A549 (cell line): ENCODE results near the gene ACTR1A. TPM values are rescaled to one million over a fixed set of nuclear protein-coding genes. Genes with fewer than 3 reads are reported as not detected.

Experiments
- ATAC-seq, 2 experiments: fragments of 200-7000 bp in 1 of 2; fragments of >200 bp in 1 of 2; cut with Nextera tagmentation in 1 of 2; cut with Tn5 transposase in 1 of 2; 3 replicates each; pipeline versions ENCODE4 v1.8.0 to v1.9.1; 2018 to 2020; ENCODE audit warnings: mild to moderate bottlenecking in 1 of 2, moderate library complexity in 1 of 2
- CTCF ChIA-PET: fragments of 300-600 bp; sonication (Branson Sonifier 250); formaldehyde crosslinking; extraction: SDS; loops from one replicate; lab custom pipeline; 2021; ENCODE audit warnings: antibody characterized with exemption, inconsistent platforms; lab: Yijun Ruan, JAX
- POLR2A ChIA-PET: fragments of 350-600 bp; formaldehyde crosslinking; extraction: SDS; loops from one replicate; lab custom pipeline; 2021; ENCODE audit warnings: antibody characterized with exemption, inconsistent platforms; lab: Yijun Ruan, JAX
- DNase-seq, 2 experiments: peaks; one replicate each; pipeline versions ENCODE4 v3.0.0 to v3.0.0-alpha.2; 2011 to 2016; ENCODE audit warnings: low read depth in 1 of 2, low spot score in 1 of 2
- FAIRE-seq: peaks from 2 replicates; lab custom pipeline; 2011; peaks lifted over from hg19 to GRCh38; lab: Jason Lieb, UNC
- H3K27ac ChIP-seq, 2 experiments: fragments of >200 bp; sonication (Bioruptor Twin); formaldehyde crosslinking; 3 replicates each; pipeline ENCODE4 v1.5.1; 2016 to 2017
- H3K4me1 ChIP-seq: fragments of >200 bp; sonication (Bioruptor Twin); formaldehyde crosslinking; 3 replicates; pipeline ENCODE4 v1.6.1; 2016
- H3K4me2 ChIP-seq: fragments of >200 bp; sonication (Bioruptor Twin); formaldehyde crosslinking; 3 replicates; pipeline ENCODE4 v1.6.1; 2016
- H3K4me3 ChIP-seq: fragments of >200 bp; sonication (Bioruptor Twin); formaldehyde crosslinking; 3 replicates; pipeline ENCODE4 v1.5.1; 2016
- H3K9me3 ChIP-seq: fragments of >200 bp; sonication (Bioruptor Twin); formaldehyde crosslinking; 3 replicates; pipeline ENCODE4 v1.6.1; 2016
- ATOH8 ChIP-seq: fragments of 250-450 bp; sonication (Bioruptor Pico); IDR thresholded peaks from 2 replicates; pipeline ENCODE4 v1.5.0; 2020; ENCODE audit warnings: low read depth, mild to moderate bottlenecking, moderate library complexity
- BHLHE40 ChIP-seq: IDR thresholded peaks from 2 replicates; pipeline ENCODE4 v1.6.1; 2012; ENCODE audit warnings: low read depth, low read length, inconsistent platforms
- CEBPB ChIP-seq, 2 experiments: fragments of >200 bp in 1 of 2; sonication (Bioruptor Twin) in 1 of 2; formaldehyde crosslinking in 1 of 2; IDR thresholded peaks; 2 replicates each; pipeline ENCODE4 v1.6.1; 2012 to 2016
- CHD4 ChIP-seq: fragments of 200-600 bp; sonication (generic); IDR thresholded peaks from 2 replicates; pipeline ENCODE4 v1.6.1; 2016; ENCODE audit warnings: antibody characterized with exemption, mild to moderate bottlenecking, borderline replicate concordance
- EHMT2 ChIP-seq: fragments of 200-600 bp; sonication (generic); IDR thresholded peaks from 2 replicates; pipeline ENCODE4 v1.6.1; 2016; ENCODE audit warnings: antibody characterized with exemption, low read depth, mild to moderate bottlenecking, moderate library complexity
- HOXB5 ChIP-seq: fragments of 250-450 bp; sonication (Bioruptor Pico); IDR thresholded peaks from 2 replicates; pipeline ENCODE4 v1.5.0; 2020; ENCODE audit warnings: mild to moderate bottlenecking, moderate library complexity
- KDM1A ChIP-seq: fragments of 200-600 bp; sonication (generic); IDR thresholded peaks from 2 replicates; pipeline ENCODE4 v1.6.1; 2016; ENCODE audit warnings: low read depth, mild to moderate bottlenecking
- MAFK ChIP-seq: fragments of 450-650 bp; IDR thresholded peaks from 2 replicates; pipeline ENCODE4 v1.6.1; 2014; ENCODE audit not compliant: partially characterized antibody
- MYC ChIP-seq: IDR thresholded peaks from 2 replicates; pipeline ENCODE4 v1.6.1; 2012; ENCODE audit warnings: mild to moderate bottlenecking, inconsistent platforms, low read length, improper control_type of control experiment, borderline replicate concordance
- NPAS2 ChIP-seq: fragments of 250-450 bp; sonication (Bioruptor Pico); IDR thresholded peaks from 2 replicates; pipeline ENCODE4 v1.8.0; 2022; ENCODE audit warnings: mild to moderate bottlenecking, moderate library complexity, borderline replicate concordance
- PHF8 ChIP-seq: fragments of 200-600 bp; sonication (generic); IDR thresholded peaks from 2 replicates; pipeline ENCODE4 v1.6.1; 2016; ENCODE audit warnings: low read depth, mild to moderate bottlenecking, antibody characterized with exemption, moderate library complexity, borderline replicate concordance
- POLR2A ChIP-seq: IDR thresholded peaks from 2 replicates; pipeline ENCODE4 v1.6.1; 2012; ENCODE audit warnings: mild to moderate bottlenecking, low read length
- RAD21 ChIP-seq, 2 experiments: fragments of >200 bp in 1 of 2; sonication (Bioruptor Twin) in 1 of 2; formaldehyde crosslinking in 1 of 2; IDR thresholded peaks in 1 of 2; conservative IDR thresholded peaks in 1 of 2; 2 replicates in 1 of 2; 3 replicates in 1 of 2; pipeline ENCODE4 v1.6.1; 2012 to 2018; ENCODE audit warnings: inconsistent platforms in 1 of 2
- RCOR1 ChIP-seq: fragments of 150-350 bp; IDR thresholded peaks from 2 replicates; pipeline ENCODE4 v1.6.1; 2014; ENCODE audit warnings: antibody characterized with exemption, low read length, low read depth
- RNF2 ChIP-seq: fragments of 200-600 bp; sonication (generic); IDR thresholded peaks from 2 replicates; pipeline ENCODE4 v1.6.1; 2016; ENCODE audit warnings: low read depth, mild to moderate bottlenecking, antibody characterized with exemption, moderate library complexity, borderline replicate concordance
- TP53 ChIP-seq: fragments of 250-450 bp; sonication (Bioruptor Pico); IDR thresholded peaks from 2 replicates; pipeline ENCODE4 v1.5.0; 2021; ENCODE audit warnings: mild to moderate bottlenecking, moderate library complexity
- USF2 ChIP-seq: fragments of 450-650 bp; IDR thresholded peaks from 2 replicates; pipeline ENCODE4 v1.6.1; 2014; ENCODE audit warnings: antibody characterized with exemption
- ZFP36 ChIP-seq: fragments of 450-650 bp; IDR thresholded peaks from 2 replicates; pipeline ENCODE4 v1.6.1; 2014; ENCODE audit warnings: borderline replicate concordance; ENCODE audit not compliant: partially characterized antibody
- WGBS: methylation state at CpG from one replicate; pipeline ENCODE4 v1.1.6; 2017; ENCODE audit errors: missing lambda C conversion rate; 5-methylcytosine and 5-hydroxymethylcytosine counted together
- polyA plus RNA-seq, 4 experiments: library from polyadenylated mRNA; depleted of rRNA in 3 of 4; stranded (reverse); fragments of >200 nt; fragmentation: RNase III in 1 of 4; extraction: RNeasy Plus Mini Kit Qiagen cat#74134 plus additional on column Dnase treatment in 1 of 4; gene quantifications; 2 replicates in 3 of 4; 3 replicates in 1 of 4; pipeline ENCODE4 v1.2.3, GENCODE V29; 2011 to 2017
- TF ChIP-seq, protein P1 (sequence below): fragments of >200 bp; sonication (Bioruptor Twin); formaldehyde crosslinking; IDR thresholded peaks from 2 replicates; pipeline ENCODE4 v1.6.1; 2016
- TF ChIP-seq, protein P2 (sequence below): fragments of 150-350 bp; IDR thresholded peaks from 2 replicates; pipeline ENCODE4 v1.6.1; 2014; ENCODE audit warnings: low read depth, mild to moderate bottlenecking, low read length

Gene ACTR1A
- polyA plus RNA-seq, 2 of the 4 experiments (the other 2 are of a cell fraction): 85.8 to 114 TPM

DNA sequence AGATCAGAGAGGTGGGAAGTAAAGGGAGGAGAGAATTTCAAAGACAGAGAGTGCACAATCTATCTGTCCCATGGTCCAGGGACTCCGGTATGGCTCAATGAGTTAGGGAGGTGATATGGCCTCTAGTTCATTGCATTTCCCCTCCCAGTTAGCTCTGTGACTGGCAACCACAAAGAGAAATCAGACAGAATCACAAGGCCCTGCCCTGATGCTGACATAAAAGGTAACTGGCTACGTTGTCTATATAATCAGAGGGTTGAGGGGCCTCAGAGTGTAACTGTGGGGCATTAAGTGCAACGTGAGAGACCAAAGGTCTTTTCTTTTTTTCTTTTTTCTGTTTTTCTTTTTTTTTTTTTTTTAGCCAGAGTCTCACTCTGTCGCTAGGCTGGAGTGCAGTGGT lies 43.9 kb downstream of the ACTR1A start:
- FAIRE-seq (no peak), DNase-seq (no peak), ATAC-seq (no peak)
- no peak for TF ChIP-seq RNF2
- no peak for TF ChIP-seq EHMT2
- TF ChIP-seq NPAS2 (CRISPR knock-in tag): no peak
- TF ChIP-seq TP53 (CRISPR knock-in tag): no peak
- TF ChIP-seq ZFP36: no peak
- no peak for TF ChIP-seq BHLHE40
- no peak for TF ChIP-seq PHF8
- TF ChIP-seq CEBPB (IDR thresholded peaks at IDR 0.05): no peak
- no peak for TF ChIP-seq HOXB5
- no peak for TF ChIP-seq POLR2A
- no peak for TF ChIP-seq CHD4
- TF ChIP-seq, protein P1, sequence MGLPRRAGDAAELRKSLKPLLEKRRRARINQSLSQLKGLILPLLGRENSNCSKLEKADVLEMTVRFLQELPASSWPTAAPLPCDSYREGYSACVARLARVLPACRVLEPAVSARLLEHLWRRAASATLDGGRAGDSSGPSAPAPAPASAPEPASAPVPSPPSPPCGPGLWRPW: no peak
- TF ChIP-seq ATOH8: no peak
- TF ChIP-seq USF2: no peak
- TF ChIP-seq MAFK: no peak
- Histone ChIP-seq H3K4me1 (peaks cover 40% of the 10 kb centered on the region), H3K4me2 (no peak overlapping the region), H3K4me3 (no peak overlapping the region), H3K9me3 (no peaks in the 10 kb centered on the region), H3K27ac (no peak overlapping the region)
- ChIA-PET CTCF (interaction anchor here (0.7 to 10.9 kb wide), 3 partner anchors 8 to 59 kb away, joined by 3 to 84 read pairs (median 4); no protein-coding TSS in a partner anchor), POLR2A (no interaction called here)
- 65% methylated on average over 4 of the region's 4 CpGs for WGBS

- TF ChIP-seq TP53 (CRISPR knock-in tag) (no peak), RAD21 (conservative IDR thresholded peaks at IDR 0.05 in 1 of 2, IDR thresholded peaks at IDR 0.05 in 1 of 2) (no peak), ZFP36 (no peak), MYC (no peak), KDM1A (no peak), RCOR1 (no peak), ATOH8 (no peak)
- TF ChIP-seq, protein P2, sequence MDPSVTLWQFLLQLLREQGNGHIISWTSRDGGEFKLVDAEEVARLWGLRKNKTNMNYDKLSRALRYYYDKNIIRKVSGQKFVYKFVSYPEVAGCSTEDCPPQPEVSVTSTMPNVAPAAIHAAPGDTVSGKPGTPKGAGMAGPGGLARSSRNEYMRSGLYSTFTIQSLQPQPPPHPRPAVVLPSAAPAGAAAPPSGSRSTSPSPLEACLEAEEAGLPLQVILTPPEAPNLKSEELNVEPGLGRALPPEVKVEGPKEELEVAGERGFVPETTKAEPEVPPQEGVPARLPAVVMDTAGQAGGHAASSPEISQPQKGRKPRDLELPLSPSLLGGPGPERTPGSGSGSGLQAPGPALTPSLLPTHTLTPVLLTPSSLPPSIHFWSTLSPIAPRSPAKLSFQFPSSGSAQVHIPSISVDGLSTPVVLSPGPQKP: no peak
- DNase-seq: no peak
- CTCF ChIA-PET: interaction anchor here (1.4 to 10.9 kb wide), 4 partner anchors 20 to 64 kb away, joined by 4 to 84 read pairs (median 6); no protein-coding TSS in a partner anchor
- Histone ChIP-seq H3K9me3 (no peaks in the 10 kb centered on the region), H3K27ac (no peak overlapping the region), H3K4me1 (peaks cover 50% of the 10 kb centered on the region), H3K4me3 (no peak overlapping the region), H3K4me2 (no peak overlapping the region)
- WGBS: 91% methylated on average over 9 of the region's 9 CpGs
- no peak for FAIRE-seq
- POLR2A ChIA-PET: no interaction called here
- ATAC-seq: no peak
Observed at GRCh38 chr10:102457591-102458150, 44.8 kb downstream of the ACTR1A start.
